Epithelial cell of prostate (primary cell): ENCODE measurements around the gene E2F1.

ENCODE experiments used
- DNase-seq: peaks from one replicate; pipeline ENCODE4 v3.0.0-alpha.2; 2011; ENCODE audit warnings: low read depth, low spot score
- H3K27ac ChIP-seq: fragments of 450-650 bp; 2 replicates; pipeline ENCODE4 v1.5.1; 2017; ENCODE audit warnings: mild to moderate bottlenecking

E2F1 gene

DNA sequence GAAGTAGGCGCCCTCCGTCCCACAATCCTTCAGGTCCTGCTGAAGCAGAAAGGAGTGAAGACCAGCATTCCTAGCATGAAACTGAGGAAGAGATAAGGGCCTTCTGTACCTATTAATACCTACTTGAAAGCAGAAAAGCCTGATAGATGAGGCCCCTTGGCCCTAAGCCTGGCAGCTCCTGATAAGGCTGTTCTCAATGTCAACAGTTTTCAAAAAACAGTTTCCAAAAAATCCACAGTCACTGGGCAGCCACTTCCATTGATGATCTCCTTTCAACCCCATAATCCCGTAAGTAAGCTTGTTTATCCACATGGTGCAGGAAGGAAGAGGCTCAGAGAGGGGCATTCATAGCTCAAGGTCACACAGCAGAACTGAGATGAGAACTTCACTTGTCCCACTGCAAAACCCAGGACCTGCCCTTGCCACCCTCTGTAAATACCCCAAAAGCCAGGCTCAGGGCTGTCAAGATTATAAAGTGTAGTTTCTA is 2.8 kb upstream of the E2F1 start:
- no peak for DNase-seq
- H3K27ac ChIP-seq: no peak overlapping the region

DNA sequence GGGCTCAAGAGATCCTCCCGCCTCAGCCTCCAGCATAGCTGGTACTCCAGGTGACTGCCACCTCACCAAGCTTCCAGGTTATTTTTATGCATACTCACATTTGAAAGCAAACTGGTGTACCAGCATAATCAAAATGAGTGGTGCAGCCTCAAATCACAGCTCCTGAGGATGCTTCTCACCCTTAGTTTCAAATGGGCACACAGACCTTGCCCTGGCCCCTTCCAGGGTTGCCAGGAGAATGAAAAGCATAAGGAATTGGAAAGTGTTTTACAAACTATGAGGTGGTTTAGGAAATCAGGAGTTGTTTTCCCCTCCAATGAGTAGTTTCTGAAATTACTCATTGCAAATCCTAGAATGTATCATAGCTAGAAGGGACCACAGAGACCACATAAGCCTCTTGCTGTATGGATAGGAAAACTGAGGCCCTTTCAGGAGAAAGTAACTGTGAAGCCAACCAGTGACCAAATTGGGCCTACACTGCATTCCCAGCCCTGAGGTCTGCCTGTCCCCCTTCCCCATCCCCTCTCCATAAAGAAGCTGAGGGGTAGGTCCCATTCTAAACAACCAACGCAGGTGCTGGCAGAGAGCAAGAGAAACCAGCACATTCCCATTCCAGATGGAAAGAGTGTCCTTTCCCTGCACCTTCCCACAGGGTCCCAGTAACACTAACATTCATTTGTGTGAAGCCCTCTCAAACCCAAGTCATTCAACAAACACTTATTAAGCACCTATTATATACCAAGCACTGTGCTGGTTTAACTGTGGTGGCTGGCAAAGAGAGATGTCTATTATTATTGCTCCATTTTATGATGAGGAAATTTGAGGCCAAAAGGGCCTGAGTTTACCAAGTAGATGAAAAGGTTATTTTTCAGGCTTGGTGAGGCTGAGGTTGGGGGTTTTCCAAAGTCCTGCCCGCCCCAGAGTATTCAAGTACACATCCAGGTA is 2.1 kb upstream of the E2F1 start:
- no peak for DNase-seq
- no peak overlapping the region for H3K27ac ChIP-seq

DNA sequence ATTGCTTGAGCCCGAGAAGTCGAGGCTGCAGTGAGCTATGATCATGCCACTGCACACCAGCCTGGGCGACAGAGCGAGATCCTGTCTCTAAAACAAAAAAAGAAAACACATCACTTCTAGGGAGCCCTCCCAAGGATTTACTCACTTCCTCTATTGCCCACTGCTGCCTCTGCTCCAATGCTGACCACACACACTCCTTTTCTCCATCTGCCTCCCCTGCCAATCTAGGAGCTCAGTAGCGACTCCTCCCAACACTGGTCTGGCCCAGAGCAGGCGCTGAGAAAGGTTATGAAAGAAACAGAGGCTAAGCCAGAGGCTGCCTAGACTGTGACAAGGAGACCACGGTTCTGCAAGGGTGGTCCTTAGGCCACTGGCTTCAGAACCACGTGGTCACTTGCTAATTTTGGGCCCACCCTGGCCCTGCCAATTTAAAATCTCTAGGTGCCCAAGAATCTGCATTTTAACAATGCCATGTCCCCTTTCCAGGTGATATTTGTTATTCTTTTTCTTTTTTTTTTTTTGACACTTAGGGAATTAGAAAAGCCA is 1.3 kb upstream of the E2F1 start:
- DNase-seq: no peak
- H3K27ac ChIP-seq: no peak overlapping the region

DNA sequence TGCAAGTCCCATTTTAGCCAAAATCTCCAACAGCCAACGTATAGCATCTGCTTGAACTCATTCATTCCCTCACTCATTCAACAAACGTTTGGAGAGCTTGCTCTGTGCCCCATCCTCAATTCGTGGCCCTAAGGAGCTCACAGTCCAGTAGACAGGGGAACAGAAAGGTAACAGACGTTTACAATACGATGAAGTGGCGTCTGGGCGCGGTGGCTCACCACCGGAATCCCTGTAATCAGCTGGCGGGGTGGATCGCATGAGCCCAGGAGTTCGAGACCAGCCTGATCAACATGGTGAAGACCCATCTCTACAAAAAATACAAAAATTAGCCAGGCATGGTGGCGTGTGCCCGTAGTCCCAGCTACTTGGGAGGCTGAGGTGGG is 790 bp upstream of the E2F1 start:
- no peak for DNase-seq
- H3K27ac ChIP-seq: no peak overlapping the region

DNA sequence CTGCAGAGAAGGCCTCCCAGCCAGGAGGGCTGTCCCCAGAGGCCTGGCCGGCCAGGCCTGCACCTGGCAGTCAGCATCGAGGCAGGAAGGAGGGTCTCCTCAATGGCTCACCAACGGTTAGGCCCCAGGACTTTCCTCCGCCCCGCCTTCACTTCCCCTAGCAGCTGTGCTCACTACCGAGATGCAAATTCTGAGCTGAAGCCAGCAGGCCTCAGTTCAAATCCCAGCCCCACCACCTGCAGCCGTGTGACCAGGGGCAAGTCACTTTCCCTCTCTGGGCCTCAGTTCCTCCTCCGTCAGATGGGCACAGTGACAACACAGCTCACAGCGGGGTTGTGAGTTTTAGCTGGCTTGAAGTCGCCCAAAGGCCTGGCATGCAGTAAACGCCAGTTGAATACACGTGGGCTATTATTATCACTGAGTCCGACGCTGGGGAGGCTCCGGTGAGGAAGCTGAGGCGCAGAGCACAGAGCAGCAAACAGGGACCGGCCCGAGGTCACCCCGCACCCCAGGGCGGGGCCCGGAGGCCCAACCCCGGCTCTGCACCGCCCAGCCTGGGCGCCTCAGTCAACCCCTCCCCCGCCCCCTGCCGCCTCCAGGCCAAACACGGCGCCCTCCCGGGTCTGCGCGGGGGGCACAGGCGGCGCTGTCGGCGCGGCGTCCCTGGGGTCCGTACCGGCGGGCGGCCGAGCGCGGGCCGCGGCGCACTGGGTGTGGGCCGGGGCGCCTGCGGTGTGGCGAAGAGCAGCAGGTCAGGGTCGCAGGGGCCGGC is 671 bp downstream of the E2F1 start:
- no peak overlapping the region for H3K27ac ChIP-seq
- no peak for DNase-seq

DNA sequence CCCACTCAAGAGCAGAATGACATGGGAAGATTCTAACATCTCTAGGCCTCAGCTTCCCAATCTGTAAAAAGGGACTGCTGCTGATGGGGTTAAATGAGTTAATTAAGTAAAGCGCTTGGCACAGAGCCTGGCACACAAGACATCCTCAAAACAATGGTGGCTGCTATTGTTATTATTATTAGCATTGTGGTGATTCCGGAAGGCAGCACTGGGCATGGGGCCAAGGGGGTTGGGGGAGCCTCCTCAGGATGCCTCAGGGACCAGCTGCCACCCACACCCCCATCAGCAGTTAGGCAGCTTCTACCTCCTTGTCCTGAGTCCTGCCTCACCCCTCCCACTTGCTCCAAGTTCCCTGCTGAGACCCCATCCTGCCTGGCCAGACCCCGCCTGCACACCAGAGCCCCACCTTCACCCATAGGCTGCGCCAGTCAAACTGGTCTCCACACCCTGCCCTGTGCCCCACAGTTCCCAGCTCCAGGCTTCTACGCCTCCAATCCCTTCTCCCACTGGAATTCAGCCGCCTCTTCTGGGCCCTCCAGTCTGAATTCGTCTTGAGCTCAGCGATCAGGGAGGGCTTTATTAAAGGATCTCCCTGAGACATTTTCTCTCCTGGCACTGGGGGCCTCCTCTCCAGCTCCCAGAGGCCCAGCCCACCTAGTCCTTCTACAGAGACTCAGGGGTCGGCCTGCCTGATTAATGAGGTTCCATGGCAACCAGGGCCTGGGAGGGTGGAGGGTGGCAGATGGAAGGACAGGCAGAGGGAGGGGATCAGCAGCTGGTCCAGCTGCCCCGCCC is 1.5 kb downstream of the E2F1 start:
- no peak overlapping the region for H3K27ac ChIP-seq
- DNase-seq: no peak

DNA sequence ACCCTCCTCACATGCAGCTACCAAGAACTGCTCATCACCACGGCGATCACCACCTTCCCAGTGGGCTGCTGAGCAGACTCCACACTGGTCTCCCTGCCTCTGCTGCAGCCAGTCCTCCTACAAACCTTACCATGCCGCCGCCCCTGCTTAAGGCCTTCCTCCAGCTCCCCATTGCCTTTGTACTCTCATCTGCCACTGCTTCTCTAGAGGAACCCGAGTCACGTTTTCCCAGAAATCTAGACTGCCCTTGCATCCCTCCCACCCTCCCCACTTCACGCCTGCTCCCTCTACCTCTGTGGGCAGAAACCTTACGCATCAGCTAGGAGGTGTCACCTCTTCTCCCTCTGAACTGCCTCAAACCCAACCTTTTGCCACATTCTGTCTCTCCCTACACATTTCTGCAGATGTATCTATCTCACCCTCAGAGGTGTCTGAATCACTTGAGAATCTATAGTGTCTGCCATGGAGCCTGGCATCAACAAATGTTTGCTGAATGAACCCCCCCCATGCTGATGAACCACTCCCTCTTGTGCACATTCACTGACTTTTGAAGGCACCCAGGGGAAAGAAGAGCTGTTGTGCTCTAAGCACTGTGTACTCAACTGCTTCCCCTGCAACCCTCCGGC is 4.3 kb downstream of the E2F1 start:
- no peak overlapping the region for H3K27ac ChIP-seq
- no peak for DNase-seq

DNA sequence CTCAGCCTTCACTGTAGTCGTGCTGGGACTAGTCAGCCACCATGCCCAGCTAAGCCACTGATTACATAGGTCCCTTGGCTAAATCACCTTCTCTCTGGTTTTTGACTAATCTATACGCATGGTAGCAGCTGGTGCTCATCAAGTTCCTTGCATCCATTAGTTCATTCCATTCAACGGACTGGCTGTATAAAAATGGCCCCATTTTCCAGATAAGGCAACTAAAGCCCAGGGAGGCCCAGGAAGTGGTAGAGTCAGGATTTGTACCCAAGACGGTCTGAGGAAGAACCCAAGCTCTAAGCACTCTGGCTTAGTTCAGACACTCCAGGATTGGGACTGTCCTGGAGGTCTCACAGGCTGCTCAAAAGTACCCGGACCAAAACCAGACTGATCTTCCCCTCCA is 4.9 kb downstream of the E2F1 start:
- no peak for DNase-seq
- H3K27ac ChIP-seq: no peak overlapping the region

DNA sequence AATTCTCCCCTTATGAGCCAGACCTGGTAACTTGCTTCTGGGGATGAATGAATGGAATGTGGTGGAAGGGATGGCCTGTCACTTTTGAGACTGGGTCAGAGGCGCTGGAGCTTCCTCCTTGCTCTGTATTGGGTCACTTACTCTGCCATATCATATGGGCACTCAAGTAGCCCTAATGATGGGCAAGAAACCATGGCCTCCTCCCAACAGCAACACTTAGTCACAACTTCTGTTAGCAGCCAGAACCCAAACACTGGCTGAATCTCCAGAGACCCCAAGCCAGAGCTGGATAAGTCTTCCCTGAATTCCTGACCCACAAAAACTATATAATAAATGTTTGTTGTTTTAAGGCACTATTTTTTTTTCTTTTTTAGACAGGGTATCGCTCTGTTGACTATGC is 5.5 kb downstream of the E2F1 start:
- H3K27ac ChIP-seq: no peak overlapping the region
- no peak for DNase-seq

DNA sequence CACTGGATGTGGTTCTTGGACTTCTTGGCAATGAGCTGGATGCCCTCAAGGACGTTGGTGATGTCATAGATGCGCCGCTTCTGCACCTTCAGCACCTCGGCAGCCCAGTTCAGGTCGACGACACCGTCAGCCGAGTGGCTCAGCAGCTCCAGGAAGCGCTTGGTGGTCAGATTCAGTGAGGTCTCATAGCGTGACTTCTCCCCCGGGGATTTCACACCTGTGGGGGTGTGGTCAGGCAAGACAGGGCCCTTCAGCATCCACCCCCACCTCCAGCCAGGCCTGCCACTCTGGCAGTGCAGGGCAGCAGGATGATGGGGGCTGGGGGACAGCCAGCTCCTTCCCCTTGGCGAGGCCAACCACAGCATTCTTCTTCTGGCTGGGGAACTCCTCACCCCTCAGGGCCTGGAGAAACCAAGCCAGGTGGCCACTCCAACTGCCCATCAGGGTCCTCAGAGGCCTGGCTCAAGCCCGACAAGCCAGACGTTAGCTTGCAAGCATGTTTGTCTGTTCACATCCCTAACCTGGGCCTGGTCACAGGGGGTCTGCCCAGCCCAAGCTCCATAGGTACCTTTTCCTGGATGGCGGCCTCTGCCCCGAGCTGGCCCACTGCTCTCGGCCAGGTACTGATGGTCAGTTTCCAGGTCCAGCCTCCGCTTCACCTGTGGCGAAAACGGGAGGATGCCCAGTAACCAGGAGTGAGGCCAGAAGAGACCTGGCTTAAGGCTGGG is 6.3 kb downstream of the E2F1 start:
- no peak for DNase-seq
- H3K27ac ChIP-seq: no peak overlapping the region

DNA sequence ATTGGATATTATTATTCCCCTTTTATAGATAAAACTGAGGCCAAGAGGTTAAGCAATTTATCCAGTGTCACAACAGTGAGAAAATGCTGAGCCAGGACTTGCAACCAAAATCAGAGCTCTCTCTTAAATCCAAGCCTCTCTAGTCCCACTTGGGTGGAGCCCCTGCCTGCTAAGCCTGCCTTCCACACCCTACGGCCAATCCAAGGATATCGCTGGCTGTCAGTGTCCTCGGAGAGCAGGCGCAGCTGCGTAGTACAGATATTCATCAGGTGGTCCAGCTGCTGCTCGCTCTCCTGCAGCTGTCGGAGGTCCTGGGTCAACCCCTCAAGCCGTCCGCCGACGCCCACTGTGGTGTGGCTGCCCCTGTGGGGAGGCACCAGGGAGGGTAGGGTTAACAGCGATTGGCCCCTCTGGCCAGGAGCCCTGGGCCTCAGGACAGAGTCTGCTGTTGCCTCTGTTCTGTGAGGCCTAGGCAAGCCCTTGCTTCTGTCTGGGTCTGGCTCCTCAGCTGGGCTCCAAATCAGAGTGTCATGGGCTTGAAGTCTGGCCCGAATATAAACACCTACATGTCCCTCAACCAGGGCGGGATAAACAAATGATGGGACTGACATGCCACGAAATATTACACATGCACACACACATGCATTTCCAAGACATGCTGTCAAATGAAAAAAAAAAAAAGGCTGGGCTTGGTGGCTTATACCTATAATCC is 8.0 kb downstream of the E2F1 start:
- H3K27ac ChIP-seq: no peak overlapping the region
- DNase-seq: no peak

DNA sequence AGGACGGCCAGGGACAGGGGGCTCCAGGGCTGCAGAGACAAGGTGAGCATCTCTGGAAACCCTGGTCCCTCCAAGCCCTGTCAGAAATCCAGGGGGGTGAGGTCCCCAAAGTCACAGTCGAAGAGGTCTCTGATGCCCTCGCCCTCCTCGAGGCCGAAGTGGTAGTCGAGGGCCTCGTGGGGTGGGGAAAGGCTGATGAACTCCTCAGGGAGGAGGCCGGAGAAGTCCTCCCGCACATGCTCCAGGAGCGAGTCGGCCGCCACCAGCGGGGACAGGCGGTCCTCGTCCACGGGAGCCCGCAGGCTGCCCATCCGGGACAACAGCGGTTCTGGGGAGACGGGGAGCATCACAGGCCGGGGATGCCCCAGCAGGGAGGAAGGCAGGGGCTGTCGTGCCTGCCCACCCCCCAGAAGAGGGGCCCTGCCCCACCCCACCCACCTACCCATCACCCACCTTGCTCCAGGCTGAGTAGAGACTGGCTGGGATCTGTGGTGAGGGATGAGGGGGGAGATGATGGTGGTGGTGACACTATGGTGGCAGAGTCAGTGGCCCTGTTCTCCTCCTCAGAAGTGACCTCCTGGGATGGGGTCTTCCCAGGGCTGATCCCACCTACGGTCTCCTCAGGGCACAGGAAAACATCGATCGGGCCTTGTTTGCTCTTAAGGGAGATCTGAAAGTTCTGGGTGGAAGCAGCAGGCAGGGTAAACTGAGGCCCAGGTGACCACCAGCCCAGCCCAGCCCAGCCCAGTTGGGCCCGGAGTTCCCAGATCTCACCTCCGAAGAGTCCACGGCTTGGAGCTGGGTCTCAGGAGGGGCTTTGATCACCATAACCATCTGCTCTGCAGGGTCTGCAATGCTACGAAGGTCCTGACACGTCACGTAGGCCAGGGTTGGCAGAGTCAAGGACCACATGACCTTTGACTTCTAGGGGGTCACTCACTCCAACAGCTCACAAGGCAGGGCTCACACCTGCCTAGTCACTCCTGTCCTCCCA is 9.2 kb downstream of the E2F1 start:
- H3K27ac ChIP-seq: no peak overlapping the region
- DNase-seq: no peak

DNA sequence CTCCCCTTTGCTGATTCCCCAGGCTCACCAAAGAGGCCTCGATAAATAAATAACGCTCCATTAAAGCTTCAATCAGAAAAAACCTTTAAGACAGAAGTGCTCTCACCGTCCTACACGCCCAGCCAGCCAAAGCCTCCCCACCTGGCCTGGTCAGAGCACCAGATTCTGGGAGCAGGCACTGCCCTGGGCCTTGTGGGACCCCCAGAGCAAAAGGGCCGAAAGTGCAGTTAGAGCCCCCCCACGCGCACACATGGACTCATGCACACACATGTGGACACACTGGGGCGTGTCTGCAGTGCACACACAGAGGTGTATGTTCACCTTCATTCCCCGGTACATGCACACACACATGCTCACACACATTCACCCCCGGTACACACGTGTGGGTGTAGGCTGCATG is 10.1 kb downstream of the E2F1 start:
- DNase-seq: no peak
- H3K27ac ChIP-seq: no peak overlapping the region

DNA sequence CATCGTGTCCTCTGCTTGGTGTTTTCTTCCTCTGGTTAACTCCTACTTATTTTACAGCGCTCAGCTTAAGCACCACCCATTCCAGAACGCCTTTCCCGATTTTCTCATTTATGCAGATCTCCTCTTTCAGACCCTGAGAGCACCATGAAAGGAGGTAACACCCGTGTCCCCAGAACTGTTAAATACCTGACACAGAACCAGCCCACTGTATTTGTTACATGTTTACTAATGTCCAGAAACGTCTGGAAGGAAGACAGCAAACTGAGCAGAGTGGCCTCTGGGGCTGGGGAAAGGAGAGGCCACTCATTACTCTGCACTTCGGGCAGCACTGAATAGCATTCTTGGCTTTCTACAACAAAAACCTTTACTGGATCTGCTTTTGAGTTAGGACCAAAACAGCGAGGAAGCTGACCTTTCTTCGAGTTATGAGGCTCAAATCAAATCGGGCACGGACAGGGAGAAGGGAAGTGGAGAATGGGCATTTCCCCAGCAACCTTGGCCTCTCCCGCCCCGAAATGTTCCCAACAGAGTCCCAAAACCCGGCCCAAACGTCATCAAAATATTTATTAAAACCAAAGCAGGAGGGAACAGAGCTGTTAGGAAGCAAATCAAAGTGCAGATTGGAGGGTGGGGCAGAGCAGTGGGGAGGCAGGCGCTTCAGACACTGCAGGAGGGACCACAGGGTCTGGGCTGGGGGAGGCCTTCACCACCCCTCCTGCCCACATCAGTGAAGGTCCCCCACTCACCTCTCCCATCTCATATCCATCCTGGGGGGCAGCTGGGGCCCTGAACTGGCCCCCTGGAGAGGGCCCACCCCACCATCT is 10.8 kb downstream of the E2F1 start:
- no peak for DNase-seq
- no peak overlapping the region for H3K27ac ChIP-seq

DNA sequence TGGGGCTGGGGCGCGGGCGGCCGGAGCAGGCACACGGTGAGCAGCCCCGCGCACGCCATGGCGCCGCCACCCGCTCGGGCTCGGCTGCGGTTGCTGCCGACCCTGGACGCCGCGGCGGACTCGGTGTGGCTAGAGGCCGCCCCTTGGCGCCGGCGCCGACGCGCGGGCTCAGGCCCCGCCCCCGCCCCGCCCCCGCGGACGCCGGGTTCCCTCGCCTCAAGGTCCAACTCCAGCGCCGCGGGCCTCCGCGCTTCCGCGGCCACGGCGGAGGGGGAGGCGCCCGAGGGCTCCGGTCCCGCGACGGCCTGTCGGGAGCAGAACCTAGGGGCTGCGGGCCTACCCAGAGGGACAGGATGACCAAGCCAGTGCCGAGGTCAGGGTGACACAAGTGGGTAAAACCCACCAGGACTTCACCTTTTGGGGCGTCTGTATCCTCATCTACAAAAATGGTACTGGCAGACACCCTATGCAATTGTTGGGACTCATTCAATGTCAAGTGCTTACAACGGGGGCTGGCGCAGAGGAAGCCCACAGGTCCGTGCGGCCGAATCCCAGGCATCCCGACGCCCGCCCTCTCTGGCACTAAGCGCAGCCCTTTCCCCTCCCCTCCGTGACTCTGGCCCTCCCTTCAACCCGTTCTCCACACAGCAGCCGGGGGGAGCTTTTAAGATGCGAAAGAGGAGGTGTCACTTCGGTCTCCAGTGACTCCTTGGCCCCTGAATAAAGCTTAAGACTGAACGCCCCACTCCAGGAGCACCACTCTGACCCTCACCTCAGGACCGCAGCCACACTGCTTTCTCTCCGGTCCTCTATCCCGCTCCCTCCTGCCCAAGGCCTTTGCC is 11.7 kb downstream of the E2F1 start, which contains the start of gene NECAB3:
Gene NECAB3, minus strand, starts transcription at position 135 of the 842 bp plus-strand sequence. Its CDS starts 76 bp downstream, at position 59.
- H3K27ac ChIP-seq: no peak within 1 kb of the TSS
- DNase-seq: no peak
